Left ventricle myocardium inferior (tissue), 1 donor: ENCODE measurements around the gene NACC2. TPM values are rescaled to one million over a fixed set of nuclear protein-coding genes. Genes with fewer than 3 reads are reported as not detected.

ENCODE experiments used
- DNase-seq: peaks from one replicate; pipeline ENCODE4 v3.0.0-alpha.2; 2020
- H3K27ac ChIP-seq: fragments of 200-600 bp; replicated peaks from 2 replicates; pipeline ENCODE4 v1.8.0; 2021
- H3K27me3 ChIP-seq: fragments of 200-600 bp; 2 replicates; pipeline ENCODE4 v1.8.0; 2021; ENCODE audit warnings: low read depth
- H3K36me3 ChIP-seq: fragments of 200-600 bp; 2 replicates; pipeline ENCODE4 v1.8.0; 2021
- H3K4me1 ChIP-seq: fragments of 200-600 bp; 2 replicates; pipeline ENCODE4 v1.8.0; 2021
- H3K4me3 ChIP-seq: fragments of 200-600 bp; 2 replicates; pipeline ENCODE4 v1.8.0; 2021; ENCODE audit warnings: mild to moderate bottlenecking, moderate library complexity
- H3K9me3 ChIP-seq: fragments of 200-600 bp; replicated peaks from 2 replicates; pipeline ENCODE4 v1.8.0; 2021
- intact Hi-C: fragments of 100-400 bp; cut with micrococcal nuclease; formaldehyde crosslinking; loops from one replicate; pipeline ENCODE4 v1.11.0; 2022
- total RNA-seq: library from RNA; stranded (reverse); fragmentation: NEBNext Ultra II Directional; extraction: Animal tissue kit (Norgen Biotek cat#: 25700); gene quantifications from one replicate; pipeline ENCODE4 v1.2.1, GENCODE V29; 2021
- TF ChIP-seq, protein P1 (sequence below): fragments of 200-600 bp; IDR thresholded peaks from 2 replicates; pipeline ENCODE4 v1.8.0; 2021; ENCODE audit warnings: antibody characterized with exemption, mild to moderate bottlenecking, borderline replicate concordance
- donor health status: DM: no; HTN: yes; CAD: no; lungs with severe emphysema.

NACC2 gene
- total RNA-seq, 1 donor from 2014 or later: 29.5 TPM

DNA sequence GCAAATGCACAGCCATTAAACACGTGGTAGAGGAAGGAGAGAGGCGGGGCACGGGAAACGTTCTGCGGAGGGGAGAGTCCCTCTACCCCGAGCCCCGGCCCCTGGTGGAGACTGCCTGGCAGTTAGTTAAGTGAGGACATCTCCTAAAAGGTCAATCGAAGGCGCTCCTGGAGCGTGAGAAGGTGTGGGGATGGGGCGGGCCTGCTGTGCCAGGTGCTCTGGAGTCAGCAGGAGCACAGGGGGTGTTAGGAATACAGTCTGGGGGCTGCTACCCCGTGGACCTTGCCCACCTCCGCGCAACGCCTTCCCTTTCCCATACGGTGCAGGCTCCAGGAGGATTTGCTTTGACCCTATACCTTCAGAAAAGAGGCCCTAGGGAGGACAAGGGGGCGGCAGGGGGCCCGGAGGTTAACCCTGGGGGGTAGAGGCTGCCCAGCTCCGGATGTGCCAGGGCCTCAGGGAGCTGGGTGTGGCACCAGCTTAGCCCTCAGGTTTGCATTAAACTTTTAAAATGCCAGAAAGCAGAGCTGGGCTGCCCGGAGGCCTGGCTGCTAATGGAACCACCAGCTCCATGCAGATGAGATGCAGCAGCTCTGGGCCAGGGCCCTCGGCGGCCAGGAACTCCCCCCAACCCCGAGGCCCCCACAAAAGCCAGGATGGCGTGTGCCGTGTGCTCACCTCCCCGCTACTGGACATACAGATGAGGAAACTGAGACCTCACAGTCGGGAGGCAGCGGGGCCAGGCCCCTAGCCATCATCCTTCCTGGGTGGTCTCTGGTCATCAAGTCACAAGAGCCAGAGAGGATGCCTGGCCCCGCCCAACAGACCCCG lies 39.2 kb downstream of the NACC2 start:
- no peak overlapping the region for H3K27ac ChIP-seq
- H3K4me1 ChIP-seq: peaks cover 93% of the 10 kb centered on the region
- no peaks in the 10 kb centered on the region for H3K27me3 ChIP-seq
- H3K4me3 ChIP-seq: no peak overlapping the region
- no peak for DNase-seq
- no peaks in the 10 kb centered on the region for H3K9me3 ChIP-seq
- TF ChIP-seq, protein P1, sequence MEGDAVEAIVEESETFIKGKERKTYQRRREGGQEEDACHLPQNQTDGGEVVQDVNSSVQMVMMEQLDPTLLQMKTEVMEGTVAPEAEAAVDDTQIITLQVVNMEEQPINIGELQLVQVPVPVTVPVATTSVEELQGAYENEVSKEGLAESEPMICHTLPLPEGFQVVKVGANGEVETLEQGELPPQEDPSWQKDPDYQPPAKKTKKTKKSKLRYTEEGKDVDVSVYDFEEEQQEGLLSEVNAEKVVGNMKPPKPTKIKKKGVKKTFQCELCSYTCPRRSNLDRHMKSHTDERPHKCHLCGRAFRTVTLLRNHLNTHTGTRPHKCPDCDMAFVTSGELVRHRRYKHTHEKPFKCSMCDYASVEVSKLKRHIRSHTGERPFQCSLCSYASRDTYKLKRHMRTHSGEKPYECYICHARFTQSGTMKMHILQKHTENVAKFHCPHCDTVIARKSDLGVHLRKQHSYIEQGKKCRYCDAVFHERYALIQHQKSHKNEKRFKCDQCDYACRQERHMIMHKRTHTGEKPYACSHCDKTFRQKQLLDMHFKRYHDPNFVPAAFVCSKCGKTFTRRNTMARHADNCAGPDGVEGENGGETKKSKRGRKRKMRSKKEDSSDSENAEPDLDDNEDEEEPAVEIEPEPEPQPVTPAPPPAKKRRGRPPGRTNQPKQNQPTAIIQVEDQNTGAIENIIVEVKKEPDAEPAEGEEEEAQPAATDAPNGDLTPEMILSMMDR: no peak
- H3K36me3 ChIP-seq: no peaks in the 10 kb centered on the region
- intact Hi-C loops: no loop called here

DNA sequence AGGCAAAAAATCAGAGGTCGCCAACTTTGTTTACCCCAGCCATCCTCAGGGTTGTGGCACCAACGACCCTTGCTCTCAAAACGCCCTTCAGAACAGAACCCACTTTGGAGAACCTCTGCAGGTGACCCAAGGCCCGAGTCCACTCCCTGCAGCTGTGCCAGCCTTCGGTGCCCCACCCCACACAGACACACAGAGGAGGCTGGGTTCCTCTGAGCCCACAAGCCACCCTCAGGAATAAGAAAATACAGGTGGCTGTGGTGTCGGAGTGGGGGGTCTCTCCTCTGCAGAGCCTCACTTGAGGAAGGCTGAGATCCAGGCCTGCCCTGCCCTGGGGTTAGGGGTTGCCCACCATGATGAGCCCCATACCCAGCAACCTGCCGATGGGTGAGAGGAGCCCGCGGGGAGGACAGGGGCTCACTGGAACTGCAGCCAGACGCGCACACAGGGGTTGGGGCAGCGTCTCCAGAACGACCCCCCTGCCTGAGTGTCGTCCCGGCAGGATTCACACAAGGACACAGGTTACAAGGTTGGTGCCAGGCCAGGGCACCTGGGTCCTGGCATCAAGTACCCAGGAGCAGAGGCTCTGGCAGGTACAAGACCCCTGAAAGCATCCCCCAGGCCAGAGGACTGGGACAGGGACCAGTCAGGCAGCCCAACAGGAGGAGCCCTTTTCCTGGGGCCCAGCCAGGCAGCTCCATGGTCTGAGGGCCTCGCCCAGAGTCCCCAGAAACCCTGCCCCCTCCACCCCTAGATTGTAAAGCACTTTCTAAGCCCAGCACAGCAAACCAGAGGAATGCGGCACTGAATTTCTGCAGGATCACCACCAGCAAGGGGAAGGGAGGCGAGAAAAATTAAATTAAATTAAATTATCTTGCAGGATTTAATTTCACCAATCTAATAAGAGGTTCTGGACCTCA lies 40.0 kb downstream of the NACC2 start:
- Histone ChIP-seq H3K27ac (no peak overlapping the region), H3K4me3 (no peak overlapping the region), H3K9me3 (no peaks in the 10 kb centered on the region), H3K4me1 (peaks cover 88% of the 10 kb centered on the region), H3K36me3 (peaks cover 2% of the 10 kb centered on the region), H3K27me3 (no peaks in the 10 kb centered on the region)
- no peak for DNase-seq
- intact Hi-C loops: no loop called here
- TF ChIP-seq, protein P1: no peak

DNA sequence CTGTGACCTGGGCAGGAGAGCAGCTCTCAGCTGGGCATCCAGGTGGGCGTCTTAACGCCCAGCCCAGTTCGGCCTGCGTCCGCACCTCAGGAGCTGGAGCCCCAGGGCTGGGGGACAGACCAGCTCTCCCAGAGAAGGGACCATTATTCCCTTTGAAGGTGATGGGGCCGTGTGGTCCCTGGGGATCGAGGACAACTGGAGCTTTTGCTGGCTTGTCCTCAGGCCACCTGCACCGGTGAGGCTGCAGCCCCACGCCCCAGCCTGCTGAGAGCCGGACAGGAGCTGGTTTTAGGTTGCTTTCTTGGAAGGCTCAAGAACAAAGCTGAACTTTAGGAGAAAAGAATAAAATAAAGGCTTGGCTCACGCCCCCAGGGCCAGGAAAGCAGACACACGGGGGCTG lies 40.9 kb downstream of the NACC2 start:
- Histone ChIP-seq H3K4me1 (peaks cover 79% of the 10 kb centered on the region), H3K27me3 (no peaks in the 10 kb centered on the region), H3K9me3 (no peaks in the 10 kb centered on the region), H3K4me3 (no peak overlapping the region), H3K36me3 (peaks cover 11% of the 10 kb centered on the region), H3K27ac (no peak overlapping the region)
- DNase-seq: no peak
- TF ChIP-seq, protein P1: no peak
- intact Hi-C loops: no loop called here

DNA sequence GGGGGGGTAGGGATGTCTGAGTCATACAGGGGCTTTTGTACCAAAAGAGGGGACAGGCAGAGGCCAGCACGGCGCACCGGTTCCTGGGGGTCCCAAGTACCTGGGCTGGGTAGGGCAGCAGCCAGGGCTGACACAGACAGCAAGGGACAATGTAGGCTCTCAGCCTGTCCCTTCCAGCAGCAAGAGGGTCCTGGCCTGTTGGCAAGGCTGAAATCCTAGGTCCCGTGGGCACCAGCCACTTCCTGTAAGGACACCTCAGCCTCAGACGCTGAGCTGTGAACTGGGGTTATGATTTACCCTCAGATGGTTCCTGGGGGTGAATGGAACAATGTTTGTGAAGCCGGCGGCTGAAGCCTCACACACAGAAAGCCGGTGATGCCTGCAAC lies 41.3 kb downstream of the NACC2 start:
- intact Hi-C loops: no loop called here

More for the DNA sequence above, 41.3 kb downstream of the NACC2 start:
- H3K4me1 ChIP-seq: peaks cover 75% of the 10 kb centered on the region
- peak overlapping the region; percentile 88 for H3K27ac ChIP-seq
- no peaks in the 10 kb centered on the region for H3K27me3 ChIP-seq
- TF ChIP-seq, protein P1: no peak
- H3K36me3 ChIP-seq: peaks cover 15% of the 10 kb centered on the region
- no peak for DNase-seq
- no peaks in the 10 kb centered on the region for H3K9me3 ChIP-seq
- H3K4me3 ChIP-seq: peak overlapping the region; percentile 69
